IPS-15b (cell line): ENCODE data around the gene RXFP4.
"Not testable (repeated sequence)": the region's sequence is repeated elsewhere in the genome, so short reads cannot be mapped to it uniquely, and the experiment has no call there.

Experiments used
- H3K27me3 ChIP-seq: one replicate; pipeline ENCODE4 v1.6.1; 2013; ENCODE audit warnings: low read length; ENCODE audit not compliant: control insufficient read depth, insufficient read depth
- H3K36me3 ChIP-seq: one replicate; pipeline ENCODE4 v1.6.1; 2013; ENCODE audit warnings: low read length; ENCODE audit not compliant: control insufficient read depth, insufficient read depth
- H3K4me1 ChIP-seq: one replicate; pipeline ENCODE4 v1.6.1; 2013; ENCODE audit warnings: mild to moderate bottlenecking, low read length; ENCODE audit not compliant: control insufficient read depth, insufficient read depth
- H3K4me3 ChIP-seq: one replicate; pipeline ENCODE4 v1.5.1; 2013; ENCODE audit warnings: low read depth, low read length
- H3K9ac ChIP-seq: one replicate; pipeline ENCODE4 v1.6.1; 2013; ENCODE audit warnings: low read depth, mild to moderate bottlenecking, low read length
- H3K9me3 ChIP-seq: one replicate; pipeline ENCODE4 v1.6.1; 2013; ENCODE audit warnings: mild to moderate bottlenecking, low read length; ENCODE audit not compliant: control insufficient read depth, insufficient read depth

The RXFP4 gene

GRCh38 chr1:155940993-155941844, at the start of gene RXFP4:
Gene RXFP4, plus strand, starts transcription at chr1:155941638. Its CDS starts 72 bp downstream, at chr1:155941710.
- peaks cover 2% of the 10 kb centered on the region for H3K36me3 ChIP-seq
- H3K4me1 ChIP-seq, result peaks cover 3% of the 10 kb centered on the region
- H3K4me3 ChIP-seq, result no peak within 1 kb of the TSS

GRCh38 chr1:155892796-155893195, 48.6 kb upstream of the RXFP4 start:
- no peaks in the 10 kb centered on the region for H3K36me3 ChIP-seq
- no peak overlapping the region for H3K4me3 ChIP-seq
- no peaks in the 10 kb centered on the region for H3K4me1 ChIP-seq
- no peaks in the 10 kb centered on the region for H3K27me3 ChIP-seq
- H3K9ac ChIP-seq, result no peak overlapping the region
- no peaks in the 10 kb centered on the region for H3K9me3 ChIP-seq

More at GRCh38 chr1:155940993-155941844, at the start of gene RXFP4:
- H3K9me3 ChIP-seq, result no peaks in the 10 kb centered on the region
- H3K27me3 ChIP-seq, result no peaks in the 10 kb centered on the region
- no peak within 1 kb of the TSS for H3K9ac ChIP-seq

- Histone ChIP-seq H3K27me3 (no peaks in the 10 kb centered on the region), H3K9me3 (no peaks in the 10 kb centered on the region), H3K4me3 (no peak overlapping the region), H3K4me1 (no peaks in the 10 kb centered on the region), H3K9ac (no peak overlapping the region), H3K36me3 (peaks cover 1% of the 10 kb centered on the region)
Observed at GRCh38 chr1:155893389-155894142, 47.9 kb upstream of the RXFP4 start.

GRCh38 chr1:155895617-155896016, 45.8 kb upstream of the RXFP4 start:
- not testable (repeated sequence) for H3K9ac ChIP-seq, H3K4me1 ChIP-seq, H3K4me3 ChIP-seq, H3K27me3 ChIP-seq, H3K9me3 ChIP-seq
- H3K36me3 ChIP-seq, result peaks cover 16% of the 10 kb centered on the region

DNA sequence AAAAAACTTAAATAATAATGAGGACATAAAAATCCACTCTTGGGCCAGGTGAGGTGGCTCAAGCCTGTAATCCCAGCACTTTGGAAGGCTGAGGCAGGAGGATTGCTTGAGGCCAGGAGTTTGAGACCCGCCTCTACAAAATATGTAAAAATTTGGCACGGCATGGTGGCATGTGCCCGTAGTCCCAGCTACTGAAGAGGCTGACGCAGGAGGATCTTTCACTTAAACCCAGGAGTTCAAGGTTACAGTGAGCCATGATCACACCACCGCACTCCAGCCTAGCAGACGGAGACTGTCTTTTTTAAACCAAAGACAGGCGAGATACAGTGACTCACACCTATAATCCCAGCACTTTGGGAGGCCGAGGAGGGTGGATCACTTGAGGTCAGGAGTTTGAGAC, 45.0 kb upstream of the RXFP4 start:
- H3K4me1 ChIP-seq, H3K9me3 ChIP-seq, H3K4me3 ChIP-seq, H3K9ac ChIP-seq, H3K27me3 ChIP-seq: not testable (repeated sequence)
- H3K36me3 ChIP-seq, result peaks cover 21% of the 10 kb centered on the region

DNA sequence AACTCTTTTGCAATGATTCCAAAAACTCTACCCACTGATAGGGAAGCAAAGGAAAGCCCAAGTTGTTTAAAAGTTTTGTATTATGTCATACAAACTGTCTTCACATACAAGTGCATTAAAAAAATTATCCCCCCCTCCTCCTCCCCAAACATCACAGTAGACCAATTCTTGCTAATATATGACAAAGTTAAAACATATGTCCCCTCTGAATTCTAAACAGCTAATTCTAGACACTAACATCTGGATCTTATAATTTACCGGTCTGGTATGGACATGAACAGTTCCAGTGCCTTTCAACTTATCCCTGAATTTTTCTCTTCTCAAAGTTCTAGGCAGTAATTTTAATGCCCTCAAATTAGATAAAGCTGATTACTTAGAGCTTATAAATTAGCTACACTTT, 43.7 kb upstream of the RXFP4 start:
- H3K36me3 ChIP-seq, result peaks cover 22% of the 10 kb centered on the region

DNA sequence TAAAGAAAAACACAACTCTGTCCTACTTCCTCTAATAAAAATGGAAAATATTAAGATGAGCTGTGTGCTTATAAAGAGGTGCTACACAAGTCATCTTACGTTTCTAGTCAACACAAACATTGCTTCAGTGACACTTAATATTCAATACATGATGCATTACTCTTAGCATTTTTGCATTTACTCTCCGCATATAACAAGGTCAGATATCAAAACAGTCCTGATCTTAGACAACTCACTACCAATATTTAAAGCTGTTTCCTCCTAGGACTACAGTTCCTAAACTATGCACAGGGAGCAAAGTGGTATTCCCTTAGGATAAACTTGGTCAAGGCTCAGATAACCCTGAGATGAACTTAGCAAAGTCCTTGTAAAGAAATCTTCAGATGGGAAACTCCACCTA, 42.5 kb upstream of the RXFP4 start:
- Histone ChIP-seq H3K27me3 (no peaks in the 10 kb centered on the region), H3K9me3 (no peaks in the 10 kb centered on the region), H3K36me3 (peaks cover 24% of the 10 kb centered on the region), H3K9ac (no peak overlapping the region), H3K4me1 (no peaks in the 10 kb centered on the region), H3K4me3 (no peak overlapping the region)

More for the DNA sequence above, 43.7 kb upstream of the RXFP4 start:
- Histone ChIP-seq H3K9ac (no peak overlapping the region), H3K27me3 (no peaks in the 10 kb centered on the region), H3K4me3 (no peak overlapping the region), H3K9me3 (no peaks in the 10 kb centered on the region), H3K4me1 (no peaks in the 10 kb centered on the region)

DNA sequence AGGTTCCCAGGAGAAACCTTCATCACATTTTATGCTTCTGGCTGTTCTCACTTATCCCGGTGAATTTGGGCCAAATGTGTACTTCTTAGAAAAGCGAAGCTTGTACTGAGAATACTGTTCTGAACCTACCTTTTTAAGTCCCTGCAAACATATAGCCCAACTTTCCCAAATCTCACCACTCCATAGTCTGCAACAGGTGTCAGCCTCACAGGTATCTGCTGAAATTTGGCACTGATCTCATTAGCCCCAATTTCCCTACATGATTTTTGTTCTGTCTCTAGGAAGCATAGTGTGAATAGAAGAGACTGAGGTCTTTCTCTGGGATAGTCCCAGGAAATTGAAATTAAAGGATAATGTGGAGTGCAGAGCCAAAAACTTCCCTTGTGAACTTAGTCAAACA, 41.8 kb upstream of the RXFP4 start:
- no peak overlapping the region for H3K4me3 ChIP-seq
- H3K9ac ChIP-seq, result no peak overlapping the region
- H3K36me3 ChIP-seq, result peaks cover 32% of the 10 kb centered on the region
- H3K4me1 ChIP-seq, result no peaks in the 10 kb centered on the region
- H3K9me3 ChIP-seq, result no peaks in the 10 kb centered on the region
- no peaks in the 10 kb centered on the region for H3K27me3 ChIP-seq

GRCh38 chr1:155900161-155900560, 41.3 kb upstream of the RXFP4 start:
- Histone ChIP-seq H3K9me3 (no peaks in the 10 kb centered on the region), H3K36me3 (peaks cover 35% of the 10 kb centered on the region), H3K4me3 (no peak overlapping the region), H3K27me3 (no peaks in the 10 kb centered on the region), H3K9ac (no peak overlapping the region), H3K4me1 (no peaks in the 10 kb centered on the region)

- Histone ChIP-seq H3K4me3 (no peak overlapping the region), H3K9ac (no peak overlapping the region), H3K36me3 (peaks cover 41% of the 10 kb centered on the region), H3K9me3 (no peaks in the 10 kb centered on the region), H3K4me1 (no peaks in the 10 kb centered on the region), H3K27me3 (no peaks in the 10 kb centered on the region)
Observed at GRCh38 chr1:155904261-155904660, 37.2 kb upstream of the RXFP4 start.

DNA sequence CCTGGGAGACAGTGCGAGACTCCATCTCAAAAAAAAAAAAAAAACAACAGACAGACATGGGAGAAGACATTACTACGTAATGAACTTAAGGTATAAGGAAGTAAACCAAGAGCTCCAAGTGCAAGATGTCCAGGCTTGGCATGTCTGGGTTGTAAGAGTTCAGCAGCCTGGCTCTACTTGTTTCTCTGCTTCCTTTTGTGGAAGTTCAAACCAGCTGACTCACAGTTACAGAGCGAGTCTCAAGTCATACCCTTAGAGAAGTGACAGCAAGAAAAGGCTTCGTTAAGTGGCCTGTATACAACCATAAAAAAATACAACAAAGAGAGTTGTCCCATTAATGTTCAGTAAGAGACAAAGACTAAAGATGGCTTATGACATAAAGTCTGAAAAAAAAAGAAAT, 31.5 kb upstream of the RXFP4 start:
- Histone ChIP-seq H3K9ac (no peak overlapping the region), H3K36me3 (peaks cover 19% of the 10 kb centered on the region)

DNA sequence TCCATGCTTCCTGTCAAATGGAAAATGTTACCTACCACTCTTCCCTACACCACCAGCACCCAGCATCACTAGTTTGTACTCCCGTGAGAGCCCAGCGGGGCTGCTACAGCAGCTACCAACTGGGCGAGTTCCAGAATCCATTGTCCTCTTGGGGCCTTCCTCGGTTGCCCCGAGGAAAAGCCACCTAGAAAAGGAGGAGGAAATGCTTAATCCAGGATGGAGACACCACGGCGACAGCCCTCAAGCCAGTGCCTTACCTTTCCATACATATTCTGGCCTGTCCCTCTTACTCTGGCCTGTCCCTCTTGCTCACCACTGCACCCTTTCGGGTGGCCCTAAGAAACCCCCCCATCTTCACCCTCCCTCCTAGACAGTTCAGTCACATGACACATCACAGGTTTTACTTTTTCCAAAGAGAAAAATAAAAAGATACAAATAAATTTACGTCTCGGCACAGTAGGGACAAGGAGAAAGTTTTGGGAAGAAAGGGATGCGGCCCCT, 30.8 kb upstream of the RXFP4 start:
- Histone ChIP-seq H3K27me3 (no peaks in the 10 kb centered on the region), H3K36me3 (peaks cover 18% of the 10 kb centered on the region)

More for the DNA sequence above, 31.5 kb upstream of the RXFP4 start:
- H3K4me1 ChIP-seq, result no peaks in the 10 kb centered on the region
- H3K27me3 ChIP-seq, result no peaks in the 10 kb centered on the region
- H3K4me3 ChIP-seq, result no peak overlapping the region
- no peaks in the 10 kb centered on the region for H3K9me3 ChIP-seq

More for the DNA sequence above, 30.8 kb upstream of the RXFP4 start:
- Histone ChIP-seq H3K9ac (no peak overlapping the region), H3K4me3 (peak overlapping the region; percentile 78), H3K4me1 (no peaks in the 10 kb centered on the region), H3K9me3 (no peaks in the 10 kb centered on the region)
